Suppressor macrophage treated with lipopolysaccharide for 4 hours (primary cell): ENCODE data around the gene RALB.
"Not testable (repeated sequence)": the region's sequence is repeated elsewhere in the genome, so short reads cannot be mapped to it uniquely, and the experiment has no call there.

Source experiments
- DNase-seq: peaks from one replicate; pipeline ENCODE4 v3.0.0-alpha.2; 2020

The RALB gene

GRCh38 chr2:120225549-120226065 lies 27.0 kb upstream of the RALB start:
- no peak for DNase-seq

GRCh38 chr2:120226316-120226715 lies 26.3 kb upstream of the RALB start:
- DNase-seq, result no peak

DNA sequence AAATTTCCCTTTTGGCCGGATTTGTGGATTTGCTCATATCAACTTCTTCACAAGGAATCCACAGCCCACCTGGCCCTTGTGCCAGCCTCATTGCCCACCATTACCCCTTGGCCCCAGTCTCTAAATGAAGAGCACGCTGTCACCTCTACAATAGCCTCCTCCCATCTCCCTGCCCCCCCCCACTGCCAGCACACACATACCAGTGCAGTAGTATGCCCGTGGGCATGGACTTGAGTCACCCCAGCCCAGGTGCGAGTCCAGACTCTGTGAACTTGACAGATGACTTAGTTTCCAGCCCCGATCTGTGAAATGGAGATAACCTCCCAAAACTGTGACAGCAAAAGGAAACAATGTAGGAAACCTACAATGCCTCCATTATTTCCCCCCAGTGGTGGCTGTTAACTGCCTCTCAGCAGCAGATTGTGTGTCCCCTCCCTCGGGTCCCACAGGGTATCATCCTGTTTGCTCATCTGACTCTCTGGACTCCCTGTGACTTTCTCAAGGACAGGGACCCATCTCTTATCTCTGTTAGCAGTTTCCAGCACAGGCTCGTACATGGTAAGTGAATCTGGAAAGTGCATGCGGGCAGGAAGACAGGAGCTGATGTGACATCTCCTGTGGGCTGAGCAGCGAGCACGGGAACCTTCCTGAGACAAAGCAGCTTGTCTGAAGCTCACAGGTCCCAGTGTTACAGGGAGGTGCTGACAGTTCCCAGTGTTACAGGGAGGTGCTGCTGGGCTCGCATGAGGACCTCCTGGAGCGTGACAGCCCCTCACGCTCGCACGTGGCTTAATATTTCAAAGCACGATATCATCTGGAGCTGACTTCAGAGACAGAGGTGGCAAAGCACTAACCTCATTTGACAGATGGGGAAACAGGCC lies 25.3 kb upstream of the RALB start:
- no peak for DNase-seq

- no peak for DNase-seq
These were observed 24.1 kb upstream of the RALB start for GRCh38 chr2:120228503-120228902.

GRCh38 chr2:120229341-120229740 lies 23.3 kb upstream of the RALB start:
- no peak for DNase-seq

GRCh38 chr2:120230515-120231471 lies 21.9 kb upstream of the RALB start:
- peak; percentile 28 for DNase-seq

DNA sequence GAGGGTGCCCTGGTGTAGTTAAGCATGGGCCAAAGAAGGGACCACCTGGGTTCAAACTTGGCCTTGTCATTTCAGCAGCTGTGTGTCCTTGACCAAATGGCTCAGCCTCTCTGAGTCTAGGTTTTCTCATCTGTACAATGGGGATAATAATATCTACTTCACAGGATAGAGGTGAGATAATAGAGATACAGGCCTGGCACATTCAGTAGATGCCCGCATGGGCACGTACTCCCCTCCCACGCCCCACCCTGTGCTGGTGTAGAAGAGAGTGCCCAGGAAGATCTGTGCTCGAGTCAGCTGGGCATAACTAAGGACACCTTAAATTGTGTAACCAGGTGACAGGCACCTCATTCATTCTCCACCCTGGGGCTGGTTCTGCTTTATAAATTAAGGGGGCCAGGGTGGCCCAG lies 21.1 kb upstream of the RALB start:
- no peak for DNase-seq

DNA sequence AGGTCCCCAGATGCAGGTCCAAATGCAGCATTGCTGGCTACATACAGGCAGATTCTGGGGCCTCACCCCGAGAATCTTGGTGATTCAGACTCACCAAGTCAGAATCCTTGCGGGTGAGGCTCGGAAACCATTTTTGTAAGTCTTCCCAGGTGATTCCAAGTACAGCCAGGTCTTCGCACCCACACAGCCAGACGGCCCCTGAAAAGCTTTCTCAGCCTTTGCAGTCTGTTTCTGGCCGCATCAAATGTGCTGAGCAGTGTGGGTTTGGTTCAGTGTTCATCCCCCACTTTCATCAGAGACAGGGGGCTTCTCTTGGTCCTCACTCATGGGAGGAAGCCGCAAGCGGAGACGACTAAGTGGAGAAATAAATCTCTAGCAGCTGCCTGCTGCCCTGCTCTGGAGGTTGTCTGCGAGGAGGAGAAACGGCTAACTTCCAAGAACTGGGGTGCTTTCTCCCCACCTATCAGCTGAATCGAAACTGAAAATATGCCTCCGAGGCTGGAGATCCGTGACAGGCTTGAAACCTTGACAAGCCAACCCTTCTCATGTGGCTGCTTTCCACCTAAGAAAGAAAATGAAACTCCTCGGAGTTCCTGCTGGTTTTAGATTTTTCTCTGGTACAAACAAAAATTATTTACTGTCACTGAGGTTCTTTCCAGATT lies 20.5 kb upstream of the RALB start:
- peak; percentile 94 for DNase-seq

- no peak for DNase-seq
These were observed 19.4 kb upstream of the RALB start for GRCh38 chr2:120233292-120233691.

GRCh38 chr2:120235158-120235557 lies 17.5 kb upstream of the RALB start:
- not testable (repeated sequence) for DNase-seq

DNA sequence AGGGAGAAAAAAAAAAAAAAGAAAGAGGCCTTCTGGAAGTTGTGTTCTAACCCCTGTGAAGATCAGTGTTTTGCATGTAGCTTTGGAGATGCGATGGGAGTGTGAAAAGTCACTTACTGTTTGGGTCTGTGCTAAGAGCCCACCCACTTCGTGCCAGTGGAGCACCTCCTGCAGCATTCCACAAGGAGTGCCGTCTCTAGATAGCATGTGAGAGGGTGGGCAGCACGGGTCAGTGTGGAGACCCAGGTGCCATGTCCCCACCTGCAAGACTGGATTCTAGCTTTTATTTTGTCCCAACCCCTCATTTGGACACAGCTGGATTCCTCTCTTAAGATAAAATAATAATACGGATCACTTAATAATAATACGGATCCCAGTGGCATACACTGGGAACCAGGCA lies 17.0 kb upstream of the RALB start:
- DNase-seq, result no peak

DNA sequence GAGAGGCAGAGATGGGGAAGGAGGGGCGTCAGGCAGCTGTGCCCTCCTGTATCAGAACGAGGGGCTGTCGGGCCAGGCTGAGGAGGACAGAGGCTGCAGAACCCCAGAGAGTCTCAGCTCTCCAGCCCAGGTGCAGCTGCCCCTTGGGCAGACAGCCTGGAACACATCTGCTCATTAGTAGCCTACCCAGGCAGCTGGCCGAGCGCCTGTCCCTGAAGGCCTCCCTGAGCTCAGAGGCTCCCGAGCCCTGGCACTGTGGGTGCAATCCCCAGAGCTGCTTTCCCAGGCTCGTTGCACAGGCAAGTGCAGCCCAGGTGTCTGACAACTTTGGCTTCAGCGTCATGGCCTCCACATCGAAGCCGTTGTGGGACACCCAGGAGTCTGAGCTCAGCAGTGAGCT lies 16.3 kb upstream of the RALB start:
- no peak for DNase-seq

DNA sequence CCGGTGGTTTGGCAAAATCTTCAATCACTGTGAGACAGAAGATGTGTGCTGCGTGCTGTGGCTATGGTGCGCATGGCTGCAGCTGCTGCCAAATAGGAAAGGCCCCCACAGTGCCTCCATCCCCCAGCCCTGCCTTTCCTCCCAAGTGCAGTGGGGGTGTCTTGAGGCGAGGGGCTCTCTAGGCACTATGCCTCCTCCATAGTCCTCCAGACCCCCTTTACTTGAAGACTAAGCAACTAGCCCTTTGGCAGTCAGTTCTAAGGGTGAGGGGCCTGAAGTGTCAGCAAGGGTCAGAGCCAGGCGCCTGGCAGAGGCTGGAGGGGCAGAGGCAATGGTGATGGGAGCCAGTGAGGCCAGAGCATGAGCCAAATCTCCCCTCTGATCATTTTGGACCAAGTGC lies 15.9 kb upstream of the RALB start:
- DNase-seq, result no peak

- peak; percentile 71 for DNase-seq
These were observed 15.2 kb upstream of the RALB start for GRCh38 chr2:120237491-120237902.

- peak; percentile 52 for DNase-seq
These were observed 13.7 kb upstream of the RALB start for GRCh38 chr2:120238728-120239487.

- DNase-seq, result no peak
These were observed 13.0 kb upstream of the RALB start for GRCh38 chr2:120239488-120240287.

DNA sequence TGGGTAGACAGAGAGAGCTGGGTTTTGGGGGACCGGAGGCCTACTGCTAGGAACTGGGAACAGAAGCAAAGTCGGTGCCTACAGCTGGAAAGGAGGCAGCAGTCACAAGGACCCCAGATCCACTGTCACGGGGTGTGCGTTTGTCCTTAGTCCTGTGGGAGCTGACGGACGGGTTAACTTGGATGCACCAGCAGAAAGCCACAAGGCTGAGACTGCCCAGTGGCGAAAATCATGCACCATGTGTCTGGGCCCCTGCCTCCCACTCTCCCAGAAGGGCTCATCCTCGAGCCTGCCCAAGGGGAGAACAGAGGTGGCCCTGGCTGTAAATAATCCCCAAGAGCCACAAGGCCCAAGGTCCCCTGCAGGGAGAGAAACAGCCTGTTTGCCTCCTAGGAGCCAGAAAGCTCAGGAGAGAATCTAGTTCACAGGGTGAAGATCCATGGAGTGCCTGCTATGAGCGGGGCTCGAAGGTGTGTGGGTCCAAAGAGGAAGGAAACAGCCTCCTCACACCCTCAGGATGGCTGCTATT lies 11.7 kb upstream of the RALB start:
- DNase-seq, result no peak

GRCh38 chr2:120241684-120242083 lies 11.0 kb upstream of the RALB start:
- peak; percentile 57 for DNase-seq

DNA sequence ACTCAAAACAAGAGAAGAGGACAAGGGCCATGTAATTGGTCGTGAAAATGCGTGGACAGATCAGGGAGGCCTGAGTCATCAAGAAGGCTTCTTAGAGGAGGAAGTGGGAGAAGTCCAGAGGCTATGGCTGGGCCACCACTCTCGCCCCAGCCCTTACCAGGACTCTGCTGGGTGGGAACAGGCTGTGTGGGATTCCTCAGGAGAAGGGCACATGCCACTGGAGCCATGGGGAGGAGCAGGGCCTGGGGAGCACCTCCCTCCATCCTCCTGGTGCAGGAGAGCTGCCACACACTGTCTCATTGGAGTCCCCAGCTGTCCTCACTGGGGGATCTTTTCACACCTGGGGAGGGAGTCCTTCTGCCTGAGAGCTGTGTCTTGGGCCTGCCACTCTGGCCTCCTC lies 9.4 kb upstream of the RALB start:
- DNase-seq, result peak; percentile 75

DNA sequence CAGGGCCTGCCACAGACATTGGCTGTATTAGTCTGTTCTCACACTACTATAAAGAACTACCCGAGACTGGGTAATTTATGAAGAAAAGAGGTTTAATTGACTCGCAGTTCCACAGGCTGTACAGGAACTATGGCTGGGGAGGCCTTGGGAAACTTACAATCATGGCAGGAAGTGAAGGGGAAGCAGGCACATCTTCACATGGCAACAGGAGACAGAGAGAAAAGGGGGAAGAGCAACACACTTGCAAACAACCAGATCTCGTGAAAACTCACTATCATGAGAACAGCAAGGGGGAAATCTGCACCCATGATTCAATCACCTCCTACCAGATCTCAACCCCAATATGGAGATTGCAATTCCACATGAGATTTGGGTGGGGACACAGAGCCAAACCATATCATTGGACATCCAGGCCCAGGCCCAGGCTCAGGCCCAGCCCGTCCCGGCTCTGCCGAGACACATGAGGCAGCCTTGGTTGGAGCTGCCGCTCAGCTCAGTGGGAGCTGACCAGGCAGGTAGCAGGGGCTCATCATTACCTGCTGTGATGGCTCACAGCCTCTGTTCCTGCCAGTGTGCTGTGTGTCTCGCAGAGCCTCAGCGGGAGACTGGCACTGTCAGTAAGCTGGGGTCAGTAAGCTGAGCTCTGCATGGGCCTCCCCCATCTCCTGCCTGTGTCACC lies 8.6 kb upstream of the RALB start:
- DNase-seq, result no peak
